ENCODE data around the gene PHLDB2. TPM values are rescaled to one million over a fixed set of nuclear protein-coding genes. Genes with fewer than 3 reads are reported as not detected.

Gene PHLDB2
- total and polyA plus RNA-seq, 2 of the 8 experiments (the other 6 are each of a cell fraction or from before 2014, with no cell fraction given) = 5.8 to 22.6 TPM

- 73% methylated on average over 2 of the region's 2 CpGs; no CpG with 5 or more reads in 1 of the 2 experiments for WGBS, 2 experiments (ENCODE audit: extremely low coverage in 1 of 2, insufficient coverage in 1 of 2, insufficient read length in 1 of 2, insufficient replicate concordance in 2 of 2, low coverage in 1 of 2, low lambda C conversion rate in 2 of 2, missing lambda C conversion rate in 1 of 2)
- Histone ChIP-seq H2BK5ac (ENCODE audit: low read depth, low read length) (no peak overlapping the region), H3K4ac (replicated peaks; ENCODE audit: insufficient read length, low read depth, low read length) (no peak overlapping the region), H2BK12ac (ENCODE audit: low read depth, low read length) (no peak overlapping the region), H3K4me3 (ENCODE audit: extremely low read depth in 1 of 4, insufficient read depth in 2 of 4, low read depth in 3 of 4, low read length in 4 of 4) (no peak overlapping the region), H2AK5ac (ENCODE audit: low read depth, low read length) (no peak overlapping the region), H2AFZ (ENCODE audit: low read length) (no peak overlapping the region), H3K27ac (ENCODE audit: low read depth, low read length) (no peak overlapping the region), H4K91ac (replicated peaks; ENCODE audit: insufficient read length, low read length) (no peak overlapping the region), H3K9me3 (ENCODE audit: insufficient read depth in 2 of 2, low read depth in 1 of 2, low read length in 1 of 2) (no peaks in the 10 kb centered on the region), H3K79me1 (ENCODE audit: low read depth, low read length) (no peaks in the 10 kb centered on the region), H3K14ac (ENCODE audit: insufficient read length) (no peak overlapping the region), H4K8ac (ENCODE audit: extremely low read depth, insufficient read depth, low read length) (no peak overlapping the region), H3K56ac (replicated peaks; ENCODE audit: insufficient read length, low read depth, low read length) (no peak overlapping the region), H3K36me3 (ENCODE audit: control insufficient read depth in 2 of 4, insufficient read depth in 4 of 4, low read length in 3 of 4) (no peaks in the 10 kb centered on the region), H3K4me1 (replicated peaks in 1 of 4; ENCODE audit: control insufficient read depth in 3 of 4, insufficient read depth in 4 of 4, low read length in 3 of 4) (no peaks in the 10 kb centered on the region), H2BK15ac (ENCODE audit: low read length) (no peak overlapping the region), H3K23ac (ENCODE audit: insufficient read length) (no peak overlapping the region), H2BK120ac (replicated peaks; ENCODE audit: low read depth, low read length) (no peak overlapping the region), H3K9ac (replicated peaks in 1 of 4; ENCODE audit: extremely low read depth in 1 of 4, low read depth in 3 of 4, low read length in 3 of 4) (no peak overlapping the region), H4K5ac (ENCODE audit: insufficient read length, low read depth, low read length) (no peak overlapping the region), H3K4me2 (ENCODE audit: insufficient read depth in 1 of 2, low read depth in 2 of 2, low read length in 2 of 2) (no peak overlapping the region), H3K18ac (ENCODE audit: extremely low read depth, low read length) (no peak overlapping the region), H3K27me3 (replicated peaks in 1 of 4; ENCODE audit: control insufficient read depth in 3 of 4, extremely low read depth in 1 of 4, insufficient read depth in 3 of 4, low read length in 3 of 4) (no peaks in the 10 kb centered on the region), H3K23me2 (ENCODE audit: low read depth, low read length) (peaks cover 3% of the 10 kb centered on the region), H3K79me2 (ENCODE audit: control insufficient read depth in 1 of 2, insufficient read depth in 2 of 2, low read length in 2 of 2) (peaks cover 0 to 8% of the 10 kb centered on the region in 2 experiments; a peak in 1 of 4 replicates), H4K20me1 (replicated peaks in 1 of 2; ENCODE audit: control insufficient read depth in 1 of 2, insufficient read depth in 2 of 2, low read length in 2 of 2) (no peaks in the 10 kb centered on the region), H2BK20ac (ENCODE audit: low read length) (no peak overlapping the region)
- TF ChIP-seq TAF1 (IDR thresholded peaks at IDR 0.05; ENCODE audit: low read depth, low read length) (no peak), CEBPB (IDR thresholded peaks at IDR 0.05; ENCODE audit: low read depth, low read length) (peak; percentile 15; the same call in 1 of the 2 replicates), CHD2 (IDR thresholded peaks at IDR 0.05; ENCODE audit: low read length) (no peak), EZH2 (IDR thresholded peaks at IDR 0.05; ENCODE audit: low read depth, low read length, severe bottlenecking) (no peak), KDM5A (IDR thresholded peaks at IDR 0.05; ENCODE audit: low read length) (no peak)
- FAIRE-seq (no peak), DNase-seq (ENCODE audit: low read depth in 1 of 2, low spot score in 2 of 2) (no peak)
- POLR2A ChIA-PET (ENCODE audit: partially characterized antibody) = no interaction called here
- CTCF ChIA-PET (ENCODE audit: partially characterized antibody) = interaction anchor here (0.8 to 15.1 kb wide), 4 partner anchors 39 to 255 kb away, joined by 3 to 258 read pairs (median 4); no protein-coding TSS in a partner anchor
Observed at GRCh38 chr3:111975131-111975530, 116.1 kb downstream of the PHLDB2 start.

All from H1 (cell line).